Iris pigment epithelial cell (primary cell): Measurements from ENCODE around the gene RPS16.

Source experiments
- DNase-seq: peaks from one replicate; pipeline ENCODE4 v3.0.0-alpha.2; 2011; ENCODE audit warnings: low read depth

RPS16 gene

DNA sequence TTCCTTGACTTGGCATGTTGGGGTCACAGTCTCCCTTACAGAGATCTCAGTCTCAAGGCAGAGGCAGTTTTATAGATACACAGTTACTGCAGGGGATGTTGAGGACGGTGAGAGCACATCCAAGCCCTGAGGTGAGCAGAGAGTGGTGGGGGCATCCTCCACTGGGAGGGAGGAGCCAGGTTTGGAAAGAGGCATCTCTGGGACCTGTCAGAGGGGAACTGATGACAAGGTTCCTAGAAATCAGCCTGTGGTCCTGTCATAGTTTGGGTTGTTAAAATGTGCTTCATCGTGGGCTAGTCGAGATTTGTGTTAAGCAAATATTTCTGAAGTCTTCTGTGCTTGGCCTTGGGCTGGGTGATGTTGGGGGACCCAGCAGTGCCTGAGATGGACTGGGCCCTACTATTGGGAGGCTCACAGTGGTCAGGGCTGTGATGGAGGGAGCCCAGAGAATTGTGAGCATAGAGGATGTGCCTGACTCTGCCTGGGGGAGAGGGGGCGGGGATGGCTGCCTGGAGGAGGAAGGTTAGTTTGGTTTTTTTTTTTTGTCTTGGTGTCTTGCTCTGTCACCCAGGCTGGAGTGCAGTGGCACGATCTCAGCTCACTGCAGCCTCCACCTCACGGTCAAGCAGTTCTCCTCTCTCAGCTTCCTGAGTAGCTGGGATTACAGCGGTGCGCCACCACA, 13.5 kb upstream of the RPS16 start:
- DNase-seq: no peak

GRCh38 chr19:39448271-39448670, 12.5 kb upstream of the RPS16 start:
- peak; percentile 52 for DNase-seq

GRCh38 chr19:39446365-39447084, 10.8 kb upstream of the RPS16 start:
- no peak for DNase-seq

DNA sequence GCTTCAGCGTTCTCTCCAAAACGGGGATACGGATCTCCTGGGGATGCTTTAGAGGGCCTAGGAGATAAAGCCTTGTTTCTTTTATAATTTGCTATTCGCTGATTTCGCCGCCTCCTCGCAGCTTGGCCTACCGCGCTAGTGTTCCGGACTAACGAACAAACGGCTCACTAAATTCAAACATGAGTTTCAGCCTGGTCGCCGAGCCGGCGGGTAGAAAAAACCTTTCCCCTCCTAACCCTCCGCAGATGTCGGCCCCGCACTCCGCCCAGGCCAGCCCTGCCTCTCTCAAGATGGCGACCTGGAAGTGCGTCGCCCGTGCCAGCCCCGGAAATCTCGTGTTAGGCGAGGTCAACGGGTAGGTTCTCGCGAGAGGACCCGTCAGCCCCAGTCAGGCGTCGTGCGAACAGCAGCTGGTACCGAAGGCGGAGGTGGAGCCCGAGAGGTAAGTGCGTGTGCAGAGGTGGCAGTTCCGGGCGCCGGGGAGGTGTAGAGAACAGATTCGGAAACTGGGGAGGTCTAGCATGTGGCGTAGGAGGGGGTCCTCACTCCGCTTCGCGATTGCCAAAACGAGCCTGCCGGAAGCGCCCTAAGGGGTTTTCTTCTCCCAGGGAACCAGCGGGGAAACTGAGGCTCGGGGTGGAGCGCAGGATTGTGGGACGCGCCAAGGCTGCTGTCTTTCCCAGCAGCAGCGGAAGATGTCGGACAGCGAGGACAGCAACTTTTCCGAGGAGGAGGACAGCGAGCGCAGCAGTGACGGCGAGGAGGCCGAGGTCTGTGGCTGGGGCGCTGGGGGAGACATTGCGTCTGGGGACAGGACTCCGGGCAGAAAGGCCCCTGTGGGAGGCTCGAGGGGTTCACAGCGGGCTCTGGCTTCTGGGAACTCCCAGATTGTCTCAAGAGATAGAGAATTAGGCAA, 9.7 kb upstream of the RPS16 start, which contains the start of gene SUPT5H:
TSS of gene SUPT5H (plus strand) at position 387 of the 916 bp plus-strand sequence. CDS start at position 696, 309 bp downstream.
- DNase-seq: peak; percentile 97

- peak; percentile 27 for DNase-seq
Observed at GRCh38 chr19:39444598-39445195, 8.9 kb upstream of the RPS16 start.

DNA sequence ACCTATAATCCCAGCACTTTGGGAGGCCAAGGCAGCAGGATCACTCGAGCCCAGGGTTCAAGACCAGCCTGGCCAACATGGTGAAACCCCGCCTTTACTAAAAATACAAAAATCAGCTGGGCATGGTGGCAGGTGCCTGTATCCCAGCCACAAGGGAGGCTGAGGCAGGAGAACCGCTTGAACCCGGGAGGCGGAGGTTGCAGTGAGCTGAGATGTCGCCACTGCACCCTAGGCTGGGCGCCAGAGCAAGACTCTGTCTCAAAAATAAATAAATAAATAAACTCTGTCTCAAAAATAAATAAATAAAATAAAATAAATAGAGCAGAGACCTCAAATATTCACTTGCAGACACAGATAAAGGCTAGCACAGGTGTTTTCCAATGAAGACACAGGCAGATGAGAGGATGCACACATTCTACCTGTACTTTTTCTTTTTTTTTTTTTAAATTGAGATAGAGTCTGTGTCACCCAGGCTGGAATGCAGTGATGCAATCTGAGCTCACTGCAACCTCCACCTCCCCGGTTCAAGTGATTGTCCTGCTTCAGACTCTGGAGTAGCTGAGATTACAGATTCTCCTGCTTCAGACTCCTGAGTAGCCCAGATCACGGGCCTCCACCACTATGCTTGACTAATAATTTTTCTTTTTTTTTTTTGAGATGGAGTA, 2.7 kb upstream of the RPS16 start:
- DNase-seq: peak; percentile 49

DNA sequence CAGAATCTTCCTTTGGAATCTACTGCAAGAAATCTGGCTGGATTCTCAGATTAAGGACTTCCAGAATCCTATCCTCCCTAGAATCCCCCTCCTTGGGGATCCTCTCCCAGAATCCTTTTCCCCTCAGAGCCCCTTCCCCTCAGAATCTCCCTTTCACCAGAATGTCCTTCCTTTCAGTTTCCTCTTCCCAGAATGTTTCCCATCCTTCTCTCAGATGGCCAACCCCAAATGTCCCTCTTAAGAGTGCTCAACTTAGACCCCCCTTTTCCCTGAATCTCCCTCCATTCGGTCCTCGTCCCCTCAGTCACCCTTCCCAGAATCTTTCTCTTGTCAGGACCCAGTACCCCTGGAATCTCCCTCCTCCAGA, 584 bp upstream of the RPS16 start:
- DNase-seq: no peak

- DNase-seq: peak; percentile 24
Observed at GRCh38 chr19:39434123-39435076, 1.3 kb downstream of the RPS16 start.

DNA sequence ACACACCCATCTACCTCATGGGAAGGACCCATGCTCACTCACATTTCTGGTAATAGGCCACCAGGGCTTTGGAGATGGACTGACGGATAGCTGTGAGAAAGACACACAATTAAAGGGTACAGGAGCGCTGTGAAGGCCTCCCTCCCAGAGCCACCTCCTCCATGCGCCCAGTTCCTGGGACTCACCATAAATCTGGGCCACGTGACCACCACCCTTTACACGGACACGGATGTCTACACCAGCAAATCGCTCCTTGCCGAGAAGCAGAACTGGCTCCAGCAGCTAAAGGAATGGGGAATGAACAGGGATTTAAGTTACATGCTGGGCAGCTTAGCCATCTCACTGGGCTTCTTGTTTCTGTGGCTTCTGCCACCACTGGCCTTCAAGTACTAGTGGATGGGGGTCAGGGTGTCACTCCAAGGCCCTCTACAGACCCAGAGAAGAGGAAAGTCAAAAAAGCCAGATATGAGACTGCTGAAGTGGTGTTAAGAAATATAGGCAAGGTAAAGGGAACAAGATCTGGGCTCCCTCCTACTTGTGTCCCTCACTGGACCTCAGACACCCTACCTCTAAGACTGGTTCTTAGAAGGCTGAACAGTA, 2.2 kb downstream of the RPS16 start:
- DNase-seq: no peak

DNA sequence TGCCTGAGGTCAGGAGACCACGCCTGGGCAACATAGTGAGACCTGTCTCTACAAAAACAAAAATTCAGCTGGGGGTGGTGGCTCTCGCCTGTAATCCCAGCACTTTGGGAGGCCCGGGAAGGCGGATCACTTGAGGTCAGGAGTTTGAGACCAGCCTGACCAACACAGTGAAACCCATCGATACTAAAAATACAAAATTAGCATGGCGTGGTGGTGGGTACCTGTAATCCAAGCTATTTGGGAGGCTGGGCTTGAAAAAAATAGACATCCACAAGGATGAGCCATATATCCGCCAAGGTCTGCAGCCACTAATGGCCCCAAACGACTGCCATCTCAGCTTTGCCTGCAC, 3.1 kb downstream of the RPS16 start:
- no peak for DNase-seq

DNA sequence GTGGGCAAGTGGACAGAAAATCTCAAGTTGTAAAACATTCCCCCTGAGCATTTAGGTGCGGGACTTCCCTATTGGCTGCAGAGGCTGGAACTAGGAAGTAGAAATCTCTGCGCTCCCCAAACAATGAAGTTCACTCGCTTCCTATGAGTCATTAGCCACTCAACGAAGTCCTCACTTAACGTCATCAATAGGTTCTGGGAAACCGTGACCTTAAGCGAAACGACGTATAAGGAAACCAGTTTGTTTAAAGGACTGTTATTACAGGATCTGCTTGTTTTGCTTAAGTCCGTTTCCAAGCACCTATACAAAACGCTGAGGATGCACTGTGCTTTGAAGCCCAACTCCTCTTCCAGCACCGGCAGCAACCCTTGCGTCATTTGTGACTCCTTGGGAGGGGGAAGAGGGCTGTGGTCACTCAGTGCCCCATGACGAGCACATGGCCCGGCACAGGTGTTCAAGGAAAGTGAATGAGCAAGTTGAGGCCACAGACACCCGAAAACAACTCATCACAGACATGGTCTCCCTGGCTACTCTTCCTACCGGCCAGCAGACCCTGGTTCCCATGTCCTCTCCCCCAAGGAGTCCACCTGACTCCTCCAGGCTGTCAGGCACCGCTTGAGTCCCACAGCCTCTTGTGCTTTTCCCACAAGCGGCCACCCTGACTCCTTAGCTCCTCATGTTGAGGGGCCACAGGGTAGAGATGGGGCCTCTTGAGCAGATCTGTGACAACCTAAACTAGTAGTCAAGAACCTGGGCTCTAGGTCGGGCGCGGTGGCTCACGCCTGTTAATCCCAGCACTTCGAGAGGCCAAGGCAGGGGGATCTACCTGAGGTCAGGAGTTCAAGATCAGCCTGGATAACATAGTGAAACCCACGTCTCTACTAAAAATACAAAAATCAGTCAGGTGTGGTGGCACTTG, 4.8 kb downstream of the RPS16 start:
- peak; percentile 100 for DNase-seq

GRCh38 chr19:39428283-39429112, 7.3 kb downstream of the RPS16 start:
- peak; percentile 79 for DNase-seq

GRCh38 chr19:39427707-39428106, 8.0 kb downstream of the RPS16 start:
- DNase-seq: no peak

DNA sequence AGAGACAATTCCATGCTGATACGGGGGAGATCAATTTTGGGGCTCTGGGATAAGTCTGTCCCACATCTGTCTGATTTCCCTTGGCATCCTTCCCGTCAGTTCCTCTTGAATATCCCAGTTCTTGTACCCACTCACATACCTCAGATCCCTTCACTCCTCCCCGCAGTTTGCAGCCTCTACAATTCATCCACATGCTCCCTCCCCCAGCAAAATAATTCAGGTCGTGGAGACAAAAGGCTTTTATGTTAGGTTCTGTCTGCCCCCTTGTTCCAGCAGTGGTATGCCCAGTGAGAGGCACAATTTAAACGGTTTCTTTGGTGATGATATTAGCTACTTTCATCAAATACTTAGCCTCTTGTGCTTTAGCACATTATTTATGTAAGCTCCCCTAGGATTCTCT, 9.6 kb downstream of the RPS16 start:
- no peak for DNase-seq

DNA sequence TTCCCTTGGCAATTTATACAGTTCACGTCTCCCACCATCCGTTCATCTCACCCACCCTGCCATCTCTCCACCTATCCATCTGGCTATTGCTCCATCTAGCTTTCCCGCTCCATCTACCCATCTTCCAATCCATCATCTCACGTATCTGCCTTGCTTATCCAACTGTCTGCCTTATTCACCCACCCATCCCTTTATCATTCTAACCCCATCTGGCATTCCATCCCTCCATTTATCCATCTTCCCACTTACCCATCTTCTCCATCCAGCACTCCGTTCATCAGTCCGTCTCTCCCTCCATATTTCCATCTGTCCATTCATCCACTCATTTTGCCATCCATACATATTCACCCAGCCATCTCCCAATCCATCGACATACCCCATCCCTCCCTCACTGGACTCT, 10.0 kb downstream of the RPS16 start:
- no peak for DNase-seq

DNA sequence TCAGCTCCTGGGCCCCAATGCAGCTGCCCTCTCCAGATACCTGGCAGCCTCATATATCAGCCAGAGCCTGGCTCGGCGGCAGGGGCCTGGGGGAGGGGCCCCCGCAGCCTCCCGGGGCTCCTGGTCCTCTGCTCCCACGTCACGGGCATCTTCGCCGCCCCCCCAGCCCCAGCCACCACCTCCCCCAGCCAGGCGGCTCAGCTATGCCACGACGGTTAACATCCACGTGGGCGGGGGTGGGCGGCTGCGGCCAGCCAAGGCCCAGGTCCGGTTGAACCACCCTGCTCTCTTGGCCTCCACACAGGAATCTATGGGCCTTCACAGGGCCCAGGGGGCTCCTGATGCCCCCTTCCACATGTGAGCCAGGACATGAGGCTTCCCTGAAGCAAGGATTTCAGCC, 10.8 kb downstream of the RPS16 start:
- DNase-seq: no peak

- no peak for DNase-seq
Observed at GRCh38 chr19:39423258-39424086, 12.3 kb downstream of the RPS16 start.
